ENCODE measurements around the gene ESRRG. TPM values are rescaled to one million over a fixed set of nuclear protein-coding genes. Genes with fewer than 3 reads are reported as not detected.
A peak's percentile ranks its signal among the peaks of the same experiment; 100 is the strongest.
"Not testable (repeated sequence)": the region's sequence is repeated elsewhere in the genome, so short reads cannot be mapped to it uniquely, and the experiment has no call there.

Gene ESRRG
- total RNA-seq, 3 donors from 2014 or later, result 0.58 to 1.1 (median 0.58) TPM

- ATAC-seq (no peak), DNase-seq (no peak)
- Histone ChIP-seq H3K36me3 (ENCODE audit: low read depth) (no peaks in the 10 kb centered on the region), H3K4me3 (no peak overlapping the region), H3K4me1 (ENCODE audit: low read depth) (no peaks in the 10 kb centered on the region), H3K9me3 (no peaks in the 10 kb centered on the region)
- TF ChIP-seq CTCF (IDR thresholded peaks at IDR 0.05), result no peak
- intact Hi-C loops (cut with DNase I, micrococcal nuclease), result no loop called here
Observed at GRCh38 chr1:216533776-216534175, 189.5 kb downstream of the ESRRG start.

GRCh38 chr1:216532251-216532798, 190.9 kb downstream of the ESRRG start:
- DNase-seq (no peak), ATAC-seq (no peak)
- Histone ChIP-seq H3K4me3 (no peak overlapping the region), H3K36me3 (ENCODE audit: low read depth) (no peaks in the 10 kb centered on the region), H3K9me3 (no peaks in the 10 kb centered on the region), H3K4me1 (ENCODE audit: low read depth) (no peaks in the 10 kb centered on the region)
- TF ChIP-seq CTCF (IDR thresholded peaks at IDR 0.05), result no peak
- intact Hi-C loops (cut with DNase I, micrococcal nuclease), result no loop called here

- TF ChIP-seq CTCF (IDR thresholded peaks at IDR 0.05), result no peak
- Histone ChIP-seq H3K36me3 (ENCODE audit: low read depth) (no peaks in the 10 kb centered on the region), H3K4me3 (no peak overlapping the region), H3K9me3 (no peaks in the 10 kb centered on the region), H3K4me1 (ENCODE audit: low read depth) (no peaks in the 10 kb centered on the region)
- intact Hi-C loops (cut with DNase I, micrococcal nuclease), result no loop called here
- DNase-seq (peak in 1 of 3 donors; percentile 10), ATAC-seq (peak; percentile 60)
Observed at GRCh38 chr1:216531263-216532239, 191.7 kb downstream of the ESRRG start.

GRCh38 chr1:216529851-216530250, 193.4 kb downstream of the ESRRG start:
- DNase-seq; intact Hi-C loops (cut with DNase I, micrococcal nuclease); ATAC-seq; H3K4me3 ChIP-seq; H3K9me3 ChIP-seq; H3K4me1 ChIP-seq (ENCODE audit: low read depth); H3K36me3 ChIP-seq (ENCODE audit: low read depth): not testable (repeated sequence)

GRCh38 chr1:216528816-216529215, 194.4 kb downstream of the ESRRG start:
- no peak overlapping the region for H3K4me3 ChIP-seq
- no peaks in the 10 kb centered on the region for H3K9me3 ChIP-seq
- ATAC-seq (peak; percentile 78), DNase-seq (peak in 1 of 3 donors; percentile 9)
- TF ChIP-seq CTCF (IDR thresholded peaks at IDR 0.05), result no peak
- intact Hi-C loops (cut with DNase I, micrococcal nuclease), result no loop called here
- no peaks in the 10 kb centered on the region for H3K4me1 ChIP-seq (ENCODE audit: low read depth)
- H3K36me3 ChIP-seq (ENCODE audit: low read depth), result no peaks in the 10 kb centered on the region
